NCI-H524 treated with DMSO at 0.1 percent for 48 hours (cell line): ENCODE results near the gene MBNL1.
A peak's percentile ranks its signal among the peaks of the same experiment; 100 is the strongest.

Source experiments
- DNase-seq: peaks from one replicate; lab custom pipeline; 2025; lab: John Stamatoyannopoulos, UW

MBNL1 gene

GRCh38 chr3:152491922-152492321 is 223.2 kb downstream of the MBNL1 start:
- DNase-seq: no peak

DNA sequence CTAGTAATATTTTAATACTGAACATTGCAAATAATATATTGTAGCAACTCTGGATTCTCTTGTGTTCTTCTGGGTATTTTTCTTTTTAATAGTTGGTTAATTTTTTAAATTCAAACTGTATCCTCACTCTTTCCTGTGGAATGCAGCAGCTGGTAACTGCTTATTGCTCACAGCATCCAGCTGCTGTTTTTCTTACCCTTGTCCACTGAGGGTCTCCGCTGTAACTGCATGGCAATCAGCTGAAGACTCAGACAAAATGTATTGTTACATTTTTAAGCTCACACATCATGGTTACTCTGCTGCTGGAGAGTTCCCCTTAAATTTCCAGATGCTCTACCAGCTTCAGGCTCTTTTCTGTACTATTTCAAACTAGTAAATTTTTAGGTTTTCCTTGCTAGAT is 227.6 kb downstream of the MBNL1 start:
- no peak for DNase-seq

DNA sequence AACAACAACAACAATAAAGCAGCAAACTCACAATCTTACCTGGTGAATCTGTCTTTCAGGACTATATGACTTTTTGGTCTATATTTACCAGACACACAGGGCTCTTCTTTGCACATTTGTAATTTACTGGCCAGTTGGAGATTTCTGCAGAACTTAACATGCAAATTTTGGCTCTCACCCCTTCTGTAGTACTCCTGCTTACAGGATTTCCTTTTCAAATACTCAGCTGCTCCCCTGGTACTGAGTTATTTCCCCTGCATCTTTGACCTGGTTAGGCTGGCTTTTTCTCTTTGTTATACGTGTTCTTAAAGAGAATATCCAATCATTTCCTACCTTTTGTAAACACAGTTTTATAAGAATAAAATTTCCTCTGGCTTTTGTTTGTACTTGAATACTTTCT is 228.0 kb downstream of the MBNL1 start:
- DNase-seq: no peak

- DNase-seq: no peak
Observed at GRCh38 chr3:152497457-152497856, 228.7 kb downstream of the MBNL1 start.

DNA sequence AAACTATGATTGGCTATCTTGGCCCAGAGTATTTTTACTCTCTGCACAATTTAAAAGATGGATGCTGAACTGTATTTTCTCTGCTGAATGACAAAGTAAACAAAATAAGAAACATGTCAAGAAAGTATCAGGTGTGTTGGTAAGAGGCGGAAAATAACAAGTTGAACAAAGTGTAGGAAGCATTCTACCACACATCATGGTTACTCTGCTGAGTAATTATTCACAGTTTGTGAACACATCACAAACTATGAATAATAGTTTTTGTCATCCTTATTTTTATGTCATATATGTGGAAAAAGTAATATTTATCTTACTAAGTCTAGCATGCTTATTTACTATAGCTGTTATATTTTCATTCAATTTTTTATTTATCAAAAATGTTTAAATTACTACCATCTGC is 229.2 kb downstream of the MBNL1 start:
- DNase-seq: no peak

GRCh38 chr3:152499791-152500385 is 231.2 kb downstream of the MBNL1 start:
- no peak for DNase-seq

GRCh38 chr3:152505926-152506325 is 237.2 kb downstream of the MBNL1 start:
- no peak for DNase-seq

- peak; percentile 8 for DNase-seq
Observed at GRCh38 chr3:152508705-152509104, 240.0 kb downstream of the MBNL1 start.

DNA sequence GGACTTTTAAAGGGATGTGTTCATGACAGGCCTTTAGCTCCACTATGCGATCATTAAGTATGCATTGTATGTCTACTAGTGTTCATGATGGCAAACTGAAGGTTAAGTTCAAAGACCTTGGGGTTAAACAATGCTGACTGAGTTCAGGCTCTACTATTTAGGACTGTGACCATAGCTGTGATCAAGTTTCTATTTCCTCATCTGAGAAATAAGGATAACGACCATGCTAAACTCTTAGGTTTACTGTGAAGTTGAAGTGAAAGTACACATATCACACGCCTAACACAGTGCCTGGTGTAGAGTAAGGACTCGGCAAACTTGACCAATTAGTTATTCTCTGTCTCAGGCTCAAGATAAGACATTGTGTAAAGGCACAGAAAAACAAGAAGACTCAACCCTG is 243.2 kb downstream of the MBNL1 start:
- no peak for DNase-seq

DNA sequence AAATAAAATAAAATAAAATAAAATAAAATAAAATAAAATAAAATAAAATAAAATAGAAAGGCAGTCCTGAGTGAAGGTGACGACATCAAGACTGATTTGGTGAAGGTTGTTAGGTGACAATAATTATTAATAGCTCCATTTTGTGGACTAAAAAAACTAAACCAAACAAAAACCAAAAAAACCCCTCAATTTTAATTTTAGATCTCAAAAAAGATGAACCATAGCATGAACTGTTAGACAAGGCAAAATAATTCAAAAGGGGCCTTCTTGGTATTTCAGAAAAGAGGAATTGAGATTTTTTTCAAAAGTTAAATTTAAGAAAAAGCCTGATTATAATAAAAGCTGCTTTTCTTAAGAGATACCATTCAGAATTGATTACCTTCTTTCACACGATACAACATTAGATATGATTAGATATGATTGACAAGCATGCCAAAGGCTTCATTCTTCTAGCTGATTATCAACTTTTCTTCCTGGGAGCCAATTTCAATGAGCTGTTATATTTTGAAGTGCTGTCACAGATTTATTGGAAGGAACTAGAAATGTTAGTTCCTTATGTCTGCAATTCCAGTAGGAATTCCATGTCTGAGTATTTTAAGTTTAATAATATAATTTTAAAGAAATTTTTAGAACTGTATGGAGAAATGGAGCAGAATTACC is 244.7 kb downstream of the MBNL1 start:
- DNase-seq: no peak
